Measurements from ENCODE around the gene P3R3URF.
"Not testable (repeated sequence)": the region's sequence is repeated elsewhere in the genome, so short reads cannot be mapped to it uniquely, and the experiment has no call there.

The P3R3URF gene

GRCh38 chr1:46176211-46176865, at the start of gene P3R3URF:
Gene P3R3URF, minus strand, starts transcription at chr1:46176488. Its CDS starts 17 bp downstream, at chr1:46176471.
- no peak for DNase-seq

- DNase-seq, result no peak
Observed at GRCh38 chr1:46224966-46225365, 48.7 kb upstream of the P3R3URF start.

GRCh38 chr1:46223472-46223943, 47.2 kb upstream of the P3R3URF start:
- peak; percentile 48 to 58 for DNase-seq

- DNase-seq, result not testable (repeated sequence)
Observed at GRCh38 chr1:46223055-46223454, 46.8 kb upstream of the P3R3URF start.

- no peak for DNase-seq
Observed at GRCh38 chr1:46221749-46222148, 45.5 kb upstream of the P3R3URF start.

GRCh38 chr1:46220808-46221207, 44.5 kb upstream of the P3R3URF start:
- DNase-seq, result no peak

GRCh38 chr1:46219551-46220520, 43.5 kb upstream of the P3R3URF start:
- no peak for DNase-seq

GRCh38 chr1:46218443-46218842, 42.2 kb upstream of the P3R3URF start:
- no peak for DNase-seq

- DNase-seq, result no peak
Observed at GRCh38 chr1:46215504-46215903, 39.2 kb upstream of the P3R3URF start.

GRCh38 chr1:46211051-46211450, 34.8 kb upstream of the P3R3URF start:
- DNase-seq, result no peak

- DNase-seq, result no peak
Observed at GRCh38 chr1:46210561-46210960, 34.3 kb upstream of the P3R3URF start.

GRCh38 chr1:46206399-46206798, 30.1 kb upstream of the P3R3URF start:
- no peak for DNase-seq

- no peak for DNase-seq
Observed at GRCh38 chr1:46205791-46206190, 29.5 kb upstream of the P3R3URF start.

- no peak for DNase-seq
Observed at GRCh38 chr1:46205141-46205540, 28.9 kb upstream of the P3R3URF start.

GRCh38 chr1:46204406-46204742, 28.1 kb upstream of the P3R3URF start:
- no peak for DNase-seq

GRCh38 chr1:46203738-46204405, 27.6 kb upstream of the P3R3URF start:
- DNase-seq, result no peak

GRCh38 chr1:46199233-46199749, 23.0 kb upstream of the P3R3URF start:
- DNase-seq, result no peak

- DNase-seq, result peak; percentile 63 to 69
Observed at GRCh38 chr1:46197964-46198811, 21.9 kb upstream of the P3R3URF start, which contains the start of gene POMGNT1. Gene POMGNT1, minus strand, starts transcription at chr1:46198434. Its CDS starts 613 bp downstream, at chr1:46197821.

GRCh38 chr1:46197560-46197963, 21.3 kb upstream of the P3R3URF start:
- DNase-seq, result no peak

GRCh38 chr1:46196609-46197008, 20.3 kb upstream of the P3R3URF start:
- DNase-seq, result no peak

GRCh38 chr1:46194641-46195193, 18.4 kb upstream of the P3R3URF start:
- no peak for DNase-seq
